Renal pelvis (tissue), 4 donors: Measurements from ENCODE around the gene OSBPL6. TPM values are rescaled to one million over a fixed set of nuclear protein-coding genes. Genes with fewer than 3 reads are reported as not detected.
"Not testable (repeated sequence)": the region's sequence is repeated elsewhere in the genome, so short reads cannot be mapped to it uniquely, and the experiment has no call there.

ENCODE experiments used
- DNase-seq: peaks from one replicate; pipeline ENCODE4 v3.0.0-alpha.2; 2013
- polyA plus RNA-seq, 3 donors: library from polyadenylated mRNA; unstranded; fragments of 120-200 nt; gene quantifications; one replicate each; pipeline ENCODE4 v1.2.1, GENCODE V29; 2013; ENCODE audit not compliant: insufficient read length in 3 of 3

OSBPL6 gene
- polyA plus RNA-seq, 3 donors, result 6.0 to 6.9 (median 6.5) TPM

DNA sequence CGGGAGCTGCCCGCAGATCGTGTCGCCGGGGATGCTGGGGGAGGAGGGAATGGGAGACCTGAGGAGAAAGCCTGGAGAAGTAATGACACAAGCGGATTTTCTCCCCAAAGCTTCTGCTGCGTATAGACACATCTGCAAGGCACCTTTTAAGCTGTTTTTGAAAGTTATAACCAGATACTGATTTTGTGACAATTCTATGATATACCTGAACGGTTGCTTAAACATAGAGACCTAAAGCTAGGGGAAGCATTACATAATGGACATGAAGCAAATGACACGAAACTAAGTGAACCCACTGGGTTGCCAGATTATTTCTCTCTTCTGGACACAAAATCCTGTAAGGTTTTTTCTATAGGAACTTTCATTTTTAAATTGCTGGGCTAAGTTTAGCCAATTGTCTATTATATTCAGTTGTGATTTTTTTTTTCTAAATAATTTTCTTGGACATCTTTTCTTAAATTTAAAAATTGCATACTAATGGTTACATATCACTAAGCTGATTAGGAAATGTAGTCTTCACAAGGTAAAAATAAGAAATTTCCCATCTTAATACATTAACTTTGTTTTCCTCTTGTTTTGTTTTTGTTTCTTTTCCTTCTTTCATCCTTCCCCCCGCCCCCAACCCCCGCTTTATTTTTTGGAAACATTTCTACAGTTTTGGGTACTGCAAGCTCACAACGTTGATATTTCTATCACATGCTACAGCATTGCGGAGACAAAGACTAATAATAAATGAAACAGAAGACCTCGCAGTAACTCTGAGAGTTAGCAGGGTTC is 1.3 kb downstream of the OSBPL6 start:
- no peak for DNase-seq

DNA sequence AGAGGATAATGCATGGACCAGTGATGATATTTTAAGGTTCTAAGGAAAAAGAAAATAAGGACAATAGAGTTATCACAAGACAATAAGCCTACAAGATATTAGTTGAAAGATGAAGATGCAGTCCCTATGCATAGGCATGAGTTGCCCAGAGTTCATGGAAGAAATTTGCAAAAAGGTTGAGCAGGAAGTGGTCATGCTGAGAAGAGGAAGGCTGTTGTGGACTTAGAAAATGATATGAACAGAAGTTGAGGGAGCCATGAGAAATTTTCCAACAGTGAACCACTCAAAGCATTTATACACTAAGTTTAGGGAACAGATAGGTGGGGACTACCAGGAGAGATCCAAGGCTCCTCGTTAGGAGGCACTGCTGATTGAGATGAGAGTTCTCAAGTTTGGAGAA is 3.5 kb downstream of the OSBPL6 start:
- no peak for DNase-seq

DNA sequence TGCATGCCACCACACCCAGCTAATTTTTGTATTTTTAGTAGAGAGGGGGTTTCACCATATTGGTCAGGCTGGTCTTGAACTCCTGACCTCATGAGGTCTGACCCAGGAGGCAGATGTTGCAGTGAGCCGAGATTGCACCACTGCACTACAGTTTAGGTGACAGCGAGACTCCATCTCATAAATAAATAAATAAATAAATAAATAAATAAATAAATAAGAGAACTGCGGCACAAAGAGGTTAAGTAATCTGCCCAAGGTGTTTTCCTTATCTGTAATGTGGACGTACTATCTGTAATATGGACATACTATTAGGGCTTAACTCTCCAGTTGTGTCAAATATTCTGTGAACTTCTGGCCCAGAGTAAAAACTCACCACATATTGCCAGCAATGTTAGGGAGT is 4.1 kb downstream of the OSBPL6 start:
- DNase-seq, result not testable (repeated sequence)

DNA sequence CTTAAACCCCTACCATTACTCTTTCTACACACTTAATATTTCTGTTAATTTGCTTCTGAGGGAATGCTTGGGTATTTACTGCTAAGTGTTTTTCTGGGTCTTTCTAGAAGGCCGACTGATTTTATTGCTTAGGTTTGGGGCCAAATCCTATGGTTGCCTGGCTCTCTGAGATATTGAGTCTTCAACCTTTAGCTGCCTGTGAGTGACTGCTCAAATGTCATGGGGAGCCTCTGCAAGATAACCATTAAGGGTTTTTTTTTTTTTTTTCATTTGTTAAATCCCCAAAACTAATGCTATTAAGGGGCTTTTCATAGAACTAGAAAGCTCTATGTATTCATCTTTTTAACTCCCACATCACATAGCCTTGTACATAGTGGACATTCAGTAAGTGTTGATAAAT is 5.0 kb downstream of the OSBPL6 start:
- no peak for DNase-seq

DNA sequence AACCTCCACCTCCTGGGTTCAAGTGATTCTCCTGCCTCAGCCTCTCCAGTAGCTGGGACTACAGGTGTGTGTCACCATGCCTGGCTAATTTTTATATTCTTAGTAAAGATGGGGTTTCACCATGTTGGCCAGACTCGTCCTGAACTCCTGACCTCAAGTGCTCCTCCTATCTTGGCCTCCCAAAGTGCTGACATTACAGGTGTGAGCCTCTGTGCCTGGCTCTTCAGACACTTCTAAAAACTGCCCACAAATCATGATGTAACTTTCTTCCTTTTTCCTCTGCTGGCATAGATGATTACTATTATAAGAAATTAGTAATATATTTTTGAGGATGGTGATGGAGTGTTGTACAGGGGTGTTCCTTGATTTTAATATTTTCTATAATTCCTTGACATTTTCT is 6.0 kb downstream of the OSBPL6 start:
- no peak for DNase-seq

DNA sequence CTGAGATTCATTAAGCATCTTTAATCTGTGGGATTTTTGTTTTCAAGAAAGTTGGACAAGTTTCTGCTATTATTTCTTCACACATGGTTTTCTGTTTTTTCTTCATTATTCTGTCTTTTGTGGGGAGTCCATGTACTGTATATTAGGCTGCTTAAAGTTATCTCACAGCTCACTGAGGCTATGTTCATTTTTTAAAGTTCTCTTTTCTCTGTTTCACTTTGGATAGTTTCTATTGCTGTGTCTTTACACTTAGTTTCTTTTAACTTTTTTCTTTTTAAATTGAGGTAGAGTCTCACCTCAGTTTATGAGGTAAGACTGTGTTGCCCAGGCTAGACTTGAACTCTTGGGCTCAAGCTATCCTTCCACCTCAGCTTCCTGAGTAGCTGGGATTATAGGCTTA is 8.6 kb downstream of the OSBPL6 start:
- DNase-seq, result no peak

DNA sequence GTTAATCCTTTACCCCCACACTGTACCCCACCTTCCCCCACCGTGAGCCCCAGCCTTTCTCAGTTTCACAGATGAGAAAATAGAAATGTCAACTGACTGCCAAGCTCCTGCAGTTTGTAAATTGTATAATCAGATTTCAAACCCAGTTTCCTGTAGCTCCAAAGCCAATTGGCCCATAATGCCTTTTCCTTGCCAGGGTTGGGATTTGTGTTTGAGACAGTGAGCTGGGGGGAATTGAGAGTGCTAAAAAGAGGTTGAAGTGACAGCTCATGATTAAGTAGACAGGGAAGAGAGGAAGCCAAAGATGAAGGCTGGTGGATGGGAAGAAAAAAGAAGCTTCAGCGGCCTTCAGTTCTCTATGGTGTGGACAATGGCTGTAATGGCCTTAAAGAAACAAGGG is 10.7 kb downstream of the OSBPL6 start:
- no peak for DNase-seq

DNA sequence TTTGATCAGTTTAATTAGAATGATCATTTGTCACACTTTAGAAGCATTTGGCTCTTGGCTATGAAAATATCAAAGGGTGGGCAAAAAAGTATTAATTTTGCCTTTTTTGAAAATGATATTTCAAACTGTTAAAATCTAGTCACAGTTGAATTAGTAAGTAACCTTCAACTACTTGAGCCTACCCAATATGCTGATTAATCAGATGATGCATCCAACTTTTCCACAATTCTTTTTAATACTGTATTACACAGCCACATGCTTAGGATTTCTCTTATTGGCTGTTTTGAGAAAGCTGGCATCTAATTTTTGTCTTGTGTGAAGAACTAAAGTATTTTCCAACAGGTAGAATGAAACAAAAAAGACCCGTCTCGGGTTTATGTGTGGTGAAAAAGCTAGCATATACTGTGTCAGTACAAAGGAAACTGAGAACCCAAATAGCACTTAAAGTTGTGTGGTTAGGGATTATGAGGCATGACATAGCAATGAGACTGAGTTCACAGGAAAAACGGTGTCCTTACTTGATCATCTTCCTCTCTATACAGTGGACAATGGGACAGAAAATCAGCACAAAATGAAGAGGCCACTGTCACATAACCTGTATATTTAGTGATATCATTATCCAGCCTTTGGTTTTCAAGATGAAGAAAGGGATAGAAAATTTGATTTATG is 11.7 kb downstream of the OSBPL6 start:
- peak; percentile 33 for DNase-seq

DNA sequence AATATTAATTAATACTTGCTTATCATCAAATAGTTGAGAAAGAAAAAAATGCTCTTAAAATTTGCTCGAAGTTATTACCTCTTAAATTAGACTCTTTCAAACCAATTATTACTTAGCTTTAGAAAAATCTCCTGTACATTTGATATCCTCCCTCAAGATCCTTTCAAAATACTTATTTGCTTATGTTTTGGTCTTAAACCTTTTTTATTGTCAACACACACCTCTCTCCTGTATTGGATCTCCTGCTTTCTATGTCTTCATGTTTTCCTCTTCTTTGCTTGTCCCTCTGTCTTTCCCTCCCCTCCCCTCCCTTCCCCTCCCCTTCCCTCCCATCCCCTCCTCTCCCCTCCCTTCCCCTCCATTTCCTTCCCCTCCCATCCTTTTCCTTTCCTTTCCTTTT is 14.0 kb downstream of the OSBPL6 start:
- no peak for DNase-seq

DNA sequence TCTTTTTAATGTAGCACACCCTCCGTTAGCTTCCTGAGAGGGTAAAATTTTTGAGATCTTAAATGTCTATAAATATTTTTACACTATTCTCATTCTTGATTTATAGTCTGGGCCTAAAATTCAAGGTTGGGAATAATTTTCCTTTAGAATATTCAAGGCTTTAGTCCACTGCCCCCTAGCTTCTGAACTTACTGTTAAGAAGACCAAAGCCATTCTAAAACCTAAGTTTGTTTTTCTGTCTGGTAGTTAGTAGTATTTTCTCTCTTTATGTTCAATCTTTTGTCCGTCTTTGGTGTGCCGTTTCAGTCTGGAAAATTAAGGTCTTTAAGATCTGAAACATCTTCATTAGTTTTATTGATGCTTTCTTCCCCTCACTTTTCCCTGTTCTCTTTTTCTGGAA is 14.5 kb downstream of the OSBPL6 start:
- no peak for DNase-seq

DNA sequence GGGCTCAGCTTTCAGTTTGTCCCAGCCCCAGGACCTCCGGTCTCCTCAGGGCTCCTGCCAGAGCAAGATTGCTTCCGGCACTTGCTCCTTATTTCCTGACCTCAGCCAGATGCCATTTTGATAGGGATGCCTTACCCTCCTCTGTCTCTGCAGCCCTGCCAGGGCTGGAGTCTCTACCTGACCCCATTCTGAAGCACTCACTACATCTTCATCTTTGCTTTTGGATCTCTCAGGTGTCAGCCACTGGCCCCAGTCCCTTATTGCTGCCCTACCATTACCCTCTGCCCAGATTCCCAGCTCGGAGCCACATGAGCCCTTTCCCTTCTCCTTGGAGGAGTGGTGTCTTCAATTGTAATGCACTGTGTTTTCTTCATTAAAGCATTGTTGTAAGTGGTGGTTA is 17.1 kb downstream of the OSBPL6 start:
- no peak for DNase-seq

DNA sequence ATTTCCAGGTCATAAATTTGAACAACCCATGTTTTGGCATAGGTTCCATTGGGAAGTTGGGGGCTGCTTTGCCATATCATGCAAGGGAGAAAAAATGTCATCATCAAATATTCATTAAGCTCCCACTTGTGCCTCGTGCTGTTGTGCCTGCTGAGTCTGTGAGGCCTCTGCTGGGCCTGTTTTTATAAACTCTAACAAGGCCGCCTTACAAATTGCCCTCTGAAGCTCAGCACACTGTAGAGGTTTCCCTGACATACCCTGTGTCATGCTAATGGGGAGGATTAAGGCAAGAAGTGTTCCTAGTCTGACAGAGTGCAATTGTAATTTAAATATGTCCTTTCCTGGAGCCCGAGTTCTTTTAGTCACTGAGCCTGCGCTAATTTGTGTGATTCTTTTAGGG is 17.6 kb downstream of the OSBPL6 start:
- DNase-seq, result no peak

DNA sequence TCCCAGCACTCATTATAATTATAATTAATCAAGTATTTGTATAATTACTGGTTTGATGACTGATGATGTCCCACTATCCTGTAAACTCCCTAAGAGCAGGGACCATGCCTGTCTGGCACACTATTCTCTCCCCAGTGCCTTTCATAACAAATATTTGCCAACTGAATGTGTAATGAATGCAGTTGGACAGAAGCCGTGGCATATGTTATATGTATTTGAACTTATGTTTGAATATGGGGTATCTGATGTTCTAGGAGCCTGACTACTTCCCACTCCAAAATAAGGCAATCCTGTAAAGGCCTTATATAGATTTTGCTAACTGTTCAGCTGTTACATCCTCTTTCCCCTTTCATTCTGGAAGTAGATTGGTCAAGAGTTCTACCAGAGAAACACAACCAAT is 19.7 kb downstream of the OSBPL6 start:
- no peak for DNase-seq

DNA sequence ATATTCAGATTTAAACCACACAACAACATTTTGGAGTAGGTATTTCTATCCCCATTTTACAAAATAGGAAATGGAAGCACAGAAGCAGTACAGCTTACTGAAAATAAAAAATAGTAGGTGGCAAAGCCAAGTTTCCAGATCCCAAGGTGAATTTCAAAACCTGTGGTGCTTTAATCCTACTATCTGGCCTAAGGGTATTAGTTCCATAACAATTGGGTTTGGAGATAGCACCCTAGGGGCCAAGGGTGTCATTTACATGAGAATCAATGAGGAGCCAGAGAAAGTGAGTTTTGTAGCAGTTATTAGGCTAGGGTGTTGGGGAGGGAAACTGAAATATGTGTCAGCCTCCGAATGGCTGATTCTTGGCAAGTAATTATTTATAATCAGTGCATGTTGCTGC is 24.9 kb downstream of the OSBPL6 start:
- DNase-seq, result no peak

DNA sequence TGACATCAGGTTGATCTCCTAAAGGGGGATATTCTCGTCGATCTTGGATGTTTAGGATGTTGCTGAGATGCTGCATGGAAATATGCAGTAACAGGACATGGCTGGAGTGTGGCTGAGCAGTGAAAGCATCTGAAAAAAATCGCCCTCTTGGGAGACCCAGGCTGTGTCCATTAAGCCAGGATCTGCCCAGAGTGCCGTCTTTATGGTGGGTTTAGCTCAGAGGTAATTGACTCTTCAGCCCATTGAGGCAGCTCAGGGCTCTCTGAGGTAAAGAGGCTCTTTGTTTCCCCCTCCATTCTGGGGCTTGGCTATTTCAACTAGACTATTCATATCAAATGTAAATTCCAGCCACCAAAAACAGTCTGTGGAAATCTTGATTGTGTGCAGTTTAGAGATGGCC is 26.5 kb downstream of the OSBPL6 start:
- no peak for DNase-seq

DNA sequence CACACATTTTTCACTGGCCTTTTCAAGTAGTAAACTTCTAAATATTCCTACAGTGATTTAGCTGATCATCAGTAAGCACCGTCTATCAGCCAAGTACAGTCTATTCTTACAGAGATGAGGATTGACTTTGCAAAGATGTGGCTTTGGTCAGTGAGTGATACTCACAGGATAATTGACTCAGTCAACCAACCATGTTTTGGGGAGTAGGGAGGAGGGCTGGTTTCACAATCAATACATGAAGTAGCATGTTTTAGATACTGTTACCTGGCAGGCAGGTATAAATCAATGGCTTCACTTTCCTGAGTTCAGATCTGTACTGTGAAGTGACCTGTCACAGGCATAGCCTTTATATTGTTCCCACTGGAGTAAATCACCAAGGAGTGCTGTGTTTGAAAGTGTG is 27.2 kb downstream of the OSBPL6 start:
- DNase-seq, result no peak

DNA sequence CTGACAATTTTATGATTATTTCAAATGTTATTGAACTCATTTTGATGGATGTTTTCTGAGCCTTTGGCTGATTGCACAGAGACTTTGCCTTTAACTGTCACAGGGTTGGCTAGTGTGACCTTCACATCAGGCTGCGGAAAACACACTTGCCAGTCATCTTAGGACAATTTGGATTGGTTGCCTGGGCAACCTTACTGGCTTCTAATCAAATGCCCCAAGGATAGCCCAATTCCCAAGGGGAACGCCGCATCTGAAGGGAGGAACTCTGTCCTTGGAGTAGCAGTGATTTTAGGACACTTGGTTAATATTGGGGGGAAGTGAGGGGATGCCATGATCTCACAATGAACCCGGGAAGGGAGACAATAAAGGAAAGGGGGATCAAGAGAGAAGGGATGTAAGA is 29.5 kb downstream of the OSBPL6 start:
- no peak for DNase-seq

DNA sequence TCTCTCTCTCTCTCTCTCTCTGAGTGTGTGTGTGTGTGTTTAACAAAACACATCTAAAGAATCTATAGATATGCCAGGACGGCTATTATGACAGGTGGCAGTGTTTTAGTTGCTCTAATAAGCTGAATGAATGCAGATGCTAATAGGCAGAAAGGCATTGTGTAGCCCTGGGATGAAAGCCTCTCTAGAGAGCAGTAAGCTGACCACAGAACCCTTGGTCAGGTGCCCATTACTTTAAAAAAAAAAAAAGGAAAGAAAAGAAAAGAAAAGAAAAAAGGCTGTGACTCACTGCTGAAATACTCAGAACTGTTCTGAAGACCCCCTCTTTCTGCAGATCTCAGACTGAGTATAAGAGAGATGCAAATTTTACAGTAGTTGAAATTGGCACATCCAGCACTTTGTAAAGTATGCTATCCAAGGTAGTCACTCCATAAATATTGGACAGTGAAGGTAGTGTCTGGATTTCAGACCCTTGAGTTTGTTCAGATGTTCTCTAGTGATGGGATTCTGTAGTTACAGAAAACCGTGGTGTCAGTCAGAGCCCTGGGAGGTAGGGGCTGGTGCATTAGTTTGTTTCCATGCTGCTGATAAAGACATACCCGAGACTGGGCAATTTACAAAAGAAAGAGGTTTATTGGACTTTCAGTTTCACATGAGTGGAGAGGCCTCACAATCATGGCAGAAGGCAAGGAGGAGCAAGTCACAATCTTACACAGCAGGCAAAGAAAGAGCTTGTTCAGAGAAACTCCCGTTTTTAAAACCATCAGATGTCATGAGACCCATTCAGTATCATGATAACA is 30.9 kb downstream of the OSBPL6 start:
- DNase-seq, result no peak

DNA sequence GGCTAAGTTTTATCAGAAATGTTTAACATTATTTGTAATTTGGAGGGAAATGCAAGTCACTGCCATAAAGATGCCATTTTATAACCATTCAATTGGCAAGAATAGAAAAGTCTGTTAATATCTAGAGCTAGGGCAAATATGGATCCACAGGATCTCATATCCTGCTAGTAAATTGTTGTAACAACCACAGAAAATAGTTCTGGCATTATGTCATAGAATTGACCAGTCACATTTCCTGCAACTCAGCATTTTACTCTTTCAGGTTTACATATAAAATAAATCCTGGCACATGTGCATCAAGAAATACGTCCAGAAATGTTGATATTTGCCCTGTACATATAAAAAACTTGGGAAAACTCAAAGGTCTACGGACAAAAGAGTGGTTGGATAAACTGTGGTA is 32.9 kb downstream of the OSBPL6 start:
- no peak for DNase-seq

DNA sequence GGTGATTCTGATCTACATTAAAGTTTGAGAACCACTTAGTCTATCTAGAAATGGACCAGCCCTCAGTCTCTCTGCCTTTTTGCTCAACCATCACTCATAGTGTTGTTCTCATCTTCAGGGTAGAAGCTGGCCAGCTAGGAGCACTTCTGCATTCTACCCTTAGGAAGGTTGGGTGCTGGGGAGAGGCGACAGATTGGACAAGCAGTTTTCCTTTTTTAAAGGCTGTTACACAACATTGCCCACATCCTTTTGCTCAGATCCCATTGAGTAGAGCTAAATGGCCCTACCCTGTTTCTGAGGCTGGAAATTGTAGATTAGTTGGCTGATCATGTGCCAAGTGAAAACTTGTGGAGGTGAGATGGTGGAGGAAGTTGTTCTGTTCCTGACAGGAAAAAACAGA is 35.6 kb downstream of the OSBPL6 start:
- DNase-seq, result no peak

DNA sequence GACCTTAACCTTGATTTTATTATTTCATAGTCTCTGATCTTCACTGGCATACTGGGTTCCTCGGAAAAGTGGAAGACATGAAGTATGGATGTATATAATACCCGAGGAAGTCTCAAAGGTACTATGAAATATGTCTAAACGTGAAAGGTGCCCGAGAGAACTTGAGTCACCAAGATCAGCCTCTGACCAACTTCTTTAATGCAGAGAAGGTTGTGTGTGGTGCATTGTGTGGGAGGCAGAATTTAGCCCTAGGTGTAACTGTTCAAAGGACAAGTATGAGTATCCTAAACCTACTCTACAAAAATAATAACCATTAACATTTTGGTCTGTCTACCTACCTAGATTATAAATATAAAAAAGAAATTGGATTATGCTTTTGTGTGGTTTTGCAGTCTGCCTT is 36.1 kb downstream of the OSBPL6 start:
- DNase-seq, result no peak

DNA sequence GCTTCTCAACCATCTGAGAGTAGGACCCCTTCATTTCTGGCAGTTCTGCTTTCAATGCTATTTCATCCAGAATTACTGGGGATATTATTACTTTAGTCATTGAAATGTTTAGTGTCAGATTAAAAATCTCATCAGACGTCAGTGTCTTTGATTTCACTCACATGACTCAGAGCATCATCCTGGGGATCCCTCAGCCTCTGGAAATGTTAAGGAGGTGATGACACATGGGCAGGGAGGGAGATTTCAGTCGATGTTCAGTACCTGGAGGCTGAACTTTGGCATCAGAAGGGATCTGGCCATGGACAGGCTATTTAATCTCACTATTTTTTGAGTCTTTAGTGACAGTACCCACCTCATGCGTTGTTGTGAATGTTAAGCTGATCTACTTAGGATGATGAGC is 39.1 kb downstream of the OSBPL6 start:
- DNase-seq, result no peak

DNA sequence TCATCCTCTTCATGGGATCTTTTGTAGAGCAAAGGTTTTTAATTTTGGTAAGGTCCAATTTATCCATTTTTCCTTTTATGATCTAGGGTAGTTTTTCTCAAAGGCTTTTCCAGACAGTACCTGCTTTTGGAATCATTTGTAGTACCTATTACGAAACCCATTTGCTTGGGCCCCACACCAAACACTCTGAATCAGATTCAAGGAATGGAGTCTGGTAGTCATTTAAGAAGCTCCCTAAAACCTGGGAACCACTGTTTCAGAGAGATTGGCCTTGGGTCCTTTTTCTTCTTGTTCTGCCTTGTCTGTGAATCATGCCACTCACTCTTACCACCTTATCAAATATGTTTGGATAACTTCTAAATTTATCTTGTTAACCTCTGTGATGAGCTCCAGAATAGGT is 40.3 kb downstream of the OSBPL6 start:
- DNase-seq, result no peak
